K562 (cell line): Measurements from ENCODE around the gene CUL5. TPM values are rescaled to one million over a fixed set of nuclear protein-coding genes. Genes with fewer than 3 reads are reported as not detected.

Experiments
- ATAC-seq: fragments of 200-7000 bp; cut with Tn5 transposase; 3 replicates; pipeline ENCODE4 v1.9.1; 2020; ENCODE audit warnings: moderate library complexity
- BruUV-seq: library from RNA; stranded (reverse); fragments of 400-500 nt; replicated peaks from 2 replicates; lab custom pipeline; 2021; lab: Mats Ljungman, UMichigan
- CTCF ChIA-PET: fragments of 300-600 bp; formaldehyde crosslinking; extraction: SDS; loops from one replicate; lab custom pipeline; 2021; ENCODE audit warnings: low intra/inter-chr PET ratio; lab: Yijun Ruan, JAX
- POLR2A ChIA-PET: fragments of 300-600, 350-650 bp; sonication (Branson Sonifier 250); formaldehyde crosslinking; extraction: SDS; loops from one replicate; lab custom pipeline; 2021; ENCODE audit warnings: antibody characterized with exemption, inconsistent platforms; lab: Yijun Ruan, JAX
- DNase-seq, 4 experiments: peaks; one replicate each; pipeline versions ENCODE4 v3.0.0 to v3.0.0-alpha.2; 2011 to 2018; ENCODE audit warnings: low spot score in 3 of 4, mixed read lengths in 3 of 4; ENCODE audit errors: extremely low read depth in 1 of 4
- FAIRE-seq: peaks from 2 replicates; lab custom pipeline; 2011; peaks lifted over from hg19 to GRCh38; lab: Jason Lieb, UNC
- H2AFZ ChIP-seq: 2 replicates; pipeline ENCODE4 v1.6.0; 2011; ENCODE audit warnings: low read depth, low read length, control low read depth, inconsistent platforms
- H3K27ac ChIP-seq: fragments of 200-600 bp; 3 replicates; pipeline ENCODE4 v1.8.0; 2011; ENCODE audit warnings: low read depth, mild to moderate bottlenecking, control low read depth, inconsistent platforms, low read length, moderate library complexity, mixed read lengths; ENCODE audit errors: extremely low read depth
- H3K27me3 ChIP-seq, 2 experiments: fragments of 300-600 bp in 1 of 2; 2 replicates in 1 of 2; 3 replicates in 1 of 2; pipeline versions ENCODE4 v1.6.0 to v1.8.0; 2011; ENCODE audit warnings: inconsistent platforms in 2 of 2, low read length in 2 of 2, mild to moderate bottlenecking in 1 of 2, mixed read lengths in 1 of 2, moderate library complexity in 1 of 2; ENCODE audit not compliant: control insufficient read depth in 2 of 2, insufficient read depth in 2 of 2
- H3K36me3 ChIP-seq: fragments of 300-600 bp; 3 replicates; pipeline ENCODE4 v1.8.0; 2011; ENCODE audit warnings: mild to moderate bottlenecking, low read length, inconsistent platforms; ENCODE audit not compliant: control insufficient read depth, insufficient read depth
- H3K4me1 ChIP-seq, 2 experiments: fragments of 200-600 bp in 1 of 2; replicated peaks in 1 of 2; 2 replicates in 1 of 2; 3 replicates in 1 of 2; pipeline versions ENCODE4 v1.5.1 to v1.8.0; 2011; ENCODE audit warnings: inconsistent platforms in 2 of 2, low read length in 2 of 2, mild to moderate bottlenecking in 1 of 2, mixed read lengths in 1 of 2, moderate library complexity in 1 of 2; ENCODE audit not compliant: control insufficient read depth in 2 of 2, insufficient read depth in 2 of 2
- H3K4me2 ChIP-seq: 2 replicates; pipeline ENCODE4 v1.6.1; 2011; ENCODE audit warnings: low read length, control low read depth, inconsistent platforms, mixed read lengths; ENCODE audit not compliant: insufficient read depth
- H3K4me3 ChIP-seq: fragments of 200-600 bp; sonication (generic), shearing (Covaris generic); 2 replicates; pipeline ENCODE4 v1.5.1; 2016; ENCODE audit warnings: control low read depth, inconsistent platforms
- H3K79me2 ChIP-seq: fragments of 200-600 bp; 3 replicates; pipeline ENCODE4 v1.8.0; 2011; ENCODE audit warnings: low read length, inconsistent platforms; ENCODE audit not compliant: control insufficient read depth, insufficient read depth
- H3K9ac ChIP-seq, 2 experiments: 2 replicates each; pipeline versions ENCODE4 v1.6.0 to v1.6.1; 2011; ENCODE audit warnings: low read depth in 2 of 2, low read length in 2 of 2, control low read depth in 1 of 2, inconsistent platforms in 1 of 2, mild to moderate bottlenecking in 1 of 2, mixed read lengths in 1 of 2; ENCODE audit not compliant: insufficient read depth in 1 of 2
- H3K9me1 ChIP-seq: one replicate; pipeline ENCODE4 v1.6.0; 2011; ENCODE audit warnings: inconsistent platforms, mild to moderate bottlenecking, low read length, moderate library complexity; ENCODE audit not compliant: control insufficient read depth, insufficient read depth
- H3K9me3 ChIP-seq: replicated peaks from 2 replicates; pipeline ENCODE4 v1.5.1; 2011; ENCODE audit warnings: low read depth, low read length, inconsistent platforms; ENCODE audit not compliant: control insufficient read depth, insufficient read depth
- H4K20me1 ChIP-seq: replicated peaks from 2 replicates; pipeline ENCODE4 v1.6.1; 2011; ENCODE audit warnings: low read length, inconsistent platforms, mixed read lengths; ENCODE audit not compliant: control insufficient read depth, insufficient read depth
- ATF1 ChIP-seq, 2 experiments: fragments of 450-650 bp in 1 of 2; IDR thresholded peaks; 2 replicates each; pipeline ENCODE4 v1.6.1; 2016; ENCODE audit warnings: missing compliant biosample characterization in 1 of 2, missing genetic modification characterization in 1 of 2
- CBX1 ChIP-seq: sonication (generic); IDR thresholded peaks from 2 replicates; pipeline ENCODE4 v1.6.1; 2016; ENCODE audit warnings: antibody characterized with exemption, low read depth, mild to moderate bottlenecking
- PREB ChIP-seq: sonication (generic); formaldehyde crosslinking; IDR thresholded peaks from 2 replicates; pipeline ENCODE4 v1.8.1; 2023; ENCODE audit warnings: mild to moderate bottlenecking, missing genetic modification reagents
- RCOR1 ChIP-seq, 2 experiments: IDR thresholded peaks; 2 replicates each; pipeline ENCODE4 v1.6.1; 2012; ENCODE audit warnings: low read depth in 2 of 2, low read length in 2 of 2, borderline replicate concordance in 1 of 2, improper control_type of control experiment in 1 of 2
- TAF7 ChIP-seq: fragments of 450-650 bp; IDR thresholded peaks from 2 replicates; pipeline ENCODE4 v1.6.1; 2016; ENCODE audit warnings: missing genetic modification characterization, missing compliant biosample characterization
- ZNF282 ChIP-seq: sonication (generic); formaldehyde crosslinking; IDR thresholded peaks from 2 replicates; pipeline ENCODE4 v1.8.1; 2023; ENCODE audit warnings: missing genetic modification reagents
- WGBS: fragments of 100-300 bp; shearing (Covaris generic); methylation state at CpG from one replicate; pipeline ENCODE4 v1.1.6; 2016; ENCODE audit warnings: low coverage, mixed read lengths; ENCODE audit not compliant: insufficient coverage; ENCODE audit errors: missing lambda C conversion rate; 5-methylcytosine and 5-hydroxymethylcytosine counted together
- in situ Hi-C: fragments of 300-500 bp; cut with MboI; formaldehyde crosslinking; loops from 4 replicates; pipeline ENCODE4 v1.15.0; 2018; ENCODE audit warnings: inconsistent platforms, mixed read lengths
- intact Hi-C: fragments of 100-400 bp; cut with micrococcal nuclease; formaldehyde crosslinking; loops from 2 replicates; pipeline ENCODE4 v1.14.2; 2022
- polyA plus RNA-seq, 8 experiments: library from polyadenylated mRNA; depleted of rRNA in 4 of 8; stranded (reverse) in 5 of 8; unstranded in 3 of 8; fragments of >200 nt; fragmentation: Nextera tagmentation in 2 of 8; fragmentation: Illumina TruSeq in 1 of 8; extraction: Ambion mirVana in 2 of 8; extraction: Trizol in 1 of 8; gene quantifications; 2 replicates each; pipeline versions ENCODE4 v1.2.1 to v1.2.3, GENCODE V29; 2011 to 2014; ENCODE audit warnings: inconsistent platforms in 1 of 8, missing spikeins in 1 of 8
- total RNA-seq, 7 experiments: library from RNA; depleted of rRNA in 6 of 7; stranded (reverse); fragments of >200 nt in 6 of 7; fragmentation: Illumina TruSeq in 2 of 7; extraction: Trizol in 2 of 7; gene quantifications; 2 replicates each; pipeline versions ENCODE4 v1.2.1 to v1.2.3, GENCODE V29; 2011 to 2021; ENCODE audit warnings: low replicate concordance in 1 of 7
- TF ChIP-seq, protein P1 (sequence below): fragments of 250-450 bp; sonication (Bioruptor Pico); IDR thresholded peaks from 2 replicates; pipeline ENCODE4 v1.4.0; 2020; ENCODE audit warnings: mild to moderate bottlenecking, moderate library complexity

The CUL5 gene
- total and polyA plus RNA-seq, 9 of the 15 experiments (the other 6 are each of a cell fraction or from before 2014, with no cell fraction given): 14.3 to 45.9 (median 23.0) TPM

DNA sequence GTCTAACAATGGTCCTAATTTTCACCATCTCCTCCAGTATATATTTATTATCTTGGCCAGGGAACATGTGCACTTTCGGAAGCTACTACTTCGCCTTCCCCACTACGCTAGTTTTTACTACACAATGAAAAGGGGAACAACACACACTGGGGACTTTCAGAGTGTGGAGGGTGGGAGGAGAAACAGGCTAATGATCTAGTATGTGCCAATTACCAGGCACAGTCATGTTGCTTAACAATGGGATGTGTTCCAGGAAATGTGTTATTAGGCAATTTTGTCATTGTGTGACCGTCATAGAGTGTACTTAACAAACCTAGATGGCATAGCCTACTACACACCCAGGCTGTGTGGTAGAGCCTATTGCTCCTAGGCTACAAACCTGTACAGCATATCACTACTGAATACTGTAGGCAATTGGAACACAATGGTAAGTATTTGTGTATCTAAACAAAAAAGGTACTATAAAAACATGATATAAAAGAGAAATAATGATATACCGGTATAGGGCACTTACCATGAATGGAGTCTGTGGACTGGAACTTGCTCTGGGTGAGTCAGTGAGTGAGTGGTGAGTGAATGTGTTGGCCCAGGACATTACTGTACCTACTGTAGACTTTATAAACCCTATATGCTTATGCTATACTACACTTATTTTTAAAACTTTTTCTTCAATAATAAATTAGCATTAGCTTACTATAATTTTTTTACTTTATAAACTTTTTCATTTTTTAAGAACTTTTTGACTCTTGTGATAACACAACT is 20.1 kb upstream of the CUL5 start:
- Histone ChIP-seq H3K27me3 (peaks cover 5 to 15% of the 10 kb centered on the region in 2 experiments; a peak in 3 of 5 replicates), H3K4me2 (no peak overlapping the region), H3K9me1 (no peaks in the 10 kb centered on the region), H2AFZ (no peak overlapping the region), H3K4me1 (no peaks in the 10 kb centered on the region), H3K27ac (no peak overlapping the region), H3K4me3 (no peak overlapping the region), H3K9ac (no peak overlapping the region), H4K20me1 (no peaks in the 10 kb centered on the region), H3K9me3 (no peaks in the 10 kb centered on the region), H3K79me2 (no peaks in the 10 kb centered on the region), H3K36me3 (no peaks in the 10 kb centered on the region)
- ATAC-seq (no peak; the same call in 2 of the 3 replicates), FAIRE-seq (no peak), DNase-seq (no peak)
- WGBS: 8% methylated on average over 5 of the region's 5 CpGs
- intact Hi-C loops: no loop called here
- POLR2A ChIA-PET: no interaction called here
- CTCF ChIA-PET: no interaction called here
- TF ChIP-seq ZNF282 (no peak), CBX1 (no peak), PREB (CRISPR knock-in tag) (no peak), RCOR1 (IDR thresholded peaks at IDR 0.05; ENCODE audit: borderline replicate concordance in 1 of 2, low read depth in 2 of 2, low read length in 2 of 2) (no peak), ATF1 (CRISPR knock-in tag; IDR thresholded peaks at IDR 0.05) (no peak), ATF1 (tag; IDR thresholded peaks at IDR 0.05) (no peak), TAF7 (tag) (no peak)
- TF ChIP-seq, protein P1, sequence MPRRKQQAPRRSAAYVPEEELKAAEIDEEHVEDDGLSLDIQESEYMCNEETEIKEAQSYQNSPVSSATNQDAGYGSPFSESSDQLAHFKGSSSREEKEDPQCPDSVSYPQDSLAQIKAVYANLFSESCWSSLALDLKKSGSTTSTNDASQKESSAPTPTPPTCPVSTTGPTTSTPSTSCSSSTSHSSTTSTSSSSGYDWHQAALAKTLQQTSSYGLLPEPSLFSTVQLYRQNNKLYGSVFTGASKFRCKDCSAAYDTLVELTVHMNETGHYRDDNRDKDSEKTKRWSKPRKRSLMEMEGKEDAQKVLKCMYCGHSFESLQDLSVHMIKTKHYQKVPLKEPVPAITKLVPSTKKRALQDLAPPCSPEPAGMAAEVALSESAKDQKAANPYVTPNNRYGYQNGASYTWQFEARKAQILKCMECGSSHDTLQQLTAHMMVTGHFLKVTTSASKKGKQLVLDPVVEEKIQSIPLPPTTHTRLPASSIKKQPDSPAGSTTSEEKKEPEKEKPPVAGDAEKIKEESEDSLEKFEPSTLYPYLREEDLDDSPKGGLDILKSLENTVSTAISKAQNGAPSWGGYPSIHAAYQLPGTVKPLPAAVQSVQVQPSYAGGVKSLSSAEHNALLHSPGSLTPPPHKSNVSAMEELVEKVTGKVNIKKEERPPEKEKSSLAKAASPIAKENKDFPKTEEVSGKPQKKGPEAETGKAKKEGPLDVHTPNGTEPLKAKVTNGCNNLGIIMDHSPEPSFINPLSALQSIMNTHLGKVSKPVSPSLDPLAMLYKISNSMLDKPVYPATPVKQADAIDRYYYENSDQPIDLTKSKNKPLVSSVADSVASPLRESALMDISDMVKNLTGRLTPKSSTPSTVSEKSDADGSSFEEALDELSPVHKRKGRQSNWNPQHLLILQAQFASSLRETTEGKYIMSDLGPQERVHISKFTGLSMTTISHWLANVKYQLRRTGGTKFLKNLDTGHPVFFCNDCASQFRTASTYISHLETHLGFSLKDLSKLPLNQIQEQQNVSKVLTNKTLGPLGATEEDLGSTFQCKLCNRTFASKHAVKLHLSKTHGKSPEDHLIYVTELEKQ (CRISPR knock-in tag): no peak
- no TSS peak for BruUV-seq
- in situ Hi-C loops: no loop called here
